ENCODE results near the gene AUTS2. TPM values are rescaled to one million over a fixed set of nuclear protein-coding genes. Genes with fewer than 3 reads are reported as not detected.

Gene AUTS2
- total RNA-seq, 2 experiments from 2014 or later, result 4.0 to 4.7 TPM

- ChIA-PET POLR2A (no interaction called here), CTCF (no interaction called here)
- H3K36me3 Mint-ChIP-seq, result no peaks in the 10 kb centered on the region
- intact Hi-C loops (cut with micrococcal nuclease), result no loop called here
- no peaks in the 10 kb centered on the region for H3K9me3 Mint-ChIP-seq
- no peaks in the 10 kb centered on the region for H3K4me1 Mint-ChIP-seq (ENCODE audit: low read depth)
- H3K27ac Mint-ChIP-seq, result no peak overlapping the region
- no peaks in the 10 kb centered on the region for H3K27me3 Mint-ChIP-seq
- DNase-seq, result no peak
- no peak overlapping the region for H3K4me3 Mint-ChIP-seq
Measured at GRCh38 chr7:70069977-70070376, 471.7 kb downstream of the AUTS2 start.

- Mint-ChIP-seq H3K4me3 (no peak overlapping the region), H3K36me3 (no peaks in the 10 kb centered on the region), H3K9me3 (peaks cover 2% of the 10 kb centered on the region), H3K4me1 (ENCODE audit: low read depth) (no peaks in the 10 kb centered on the region), H3K27ac (no peak overlapping the region), H3K27me3 (no peaks in the 10 kb centered on the region)
- DNase-seq, result no peak
- POLR2A ChIA-PET, result no interaction called here
- intact Hi-C loops (cut with micrococcal nuclease), result no loop called here
- CTCF ChIA-PET, result no interaction called here
Measured at GRCh38 chr7:70071766-70072165, 473.5 kb downstream of the AUTS2 start.

- Mint-ChIP-seq H3K4me1 (ENCODE audit: low read depth) (no peaks in the 10 kb centered on the region), H3K27me3 (no peaks in the 10 kb centered on the region), H3K36me3 (no peaks in the 10 kb centered on the region), H3K27ac (no peak overlapping the region), H3K4me3 (no peak overlapping the region), H3K9me3 (peaks cover 2% of the 10 kb centered on the region)
- ChIA-PET POLR2A (no interaction called here), CTCF (no interaction called here)
- DNase-seq, result no peak
- intact Hi-C loops (cut with micrococcal nuclease), result no loop called here
Measured at GRCh38 chr7:70072220-70072619, 473.9 kb downstream of the AUTS2 start.

GRCh38 chr7:70076325-70076724, 478.1 kb downstream of the AUTS2 start:
- peaks cover 2% of the 10 kb centered on the region for H3K9me3 Mint-ChIP-seq

GRCh38 chr7:70082099-70082611, 483.9 kb downstream of the AUTS2 start:
- ChIA-PET CTCF (no interaction called here), POLR2A (no interaction called here)
- Mint-ChIP-seq H3K4me1 (ENCODE audit: low read depth) (no peaks in the 10 kb centered on the region), H3K27ac (no peak overlapping the region), H3K9me3 (peaks cover 9% of the 10 kb centered on the region), H3K36me3 (no peaks in the 10 kb centered on the region), H3K4me3 (no peak overlapping the region), H3K27me3 (no peaks in the 10 kb centered on the region)
- DNase-seq, result no peak
- intact Hi-C loops (cut with micrococcal nuclease), result no loop called here

More at GRCh38 chr7:70076325-70076724, 478.1 kb downstream of the AUTS2 start:
- ChIA-PET CTCF (no interaction called here), POLR2A (no interaction called here)
- Mint-ChIP-seq H3K4me1 (ENCODE audit: low read depth) (no peaks in the 10 kb centered on the region), H3K36me3 (no peaks in the 10 kb centered on the region), H3K27ac (no peak overlapping the region), H3K27me3 (no peaks in the 10 kb centered on the region), H3K4me3 (no peak overlapping the region)
- DNase-seq, result no peak
- intact Hi-C loops (cut with micrococcal nuclease), result no loop called here

- intact Hi-C loops (cut with micrococcal nuclease), result no loop called here
Measured at GRCh38 chr7:70091362-70091761, 493.1 kb downstream of the AUTS2 start.

GRCh38 chr7:70092314-70093204, 494.3 kb downstream of the AUTS2 start:
- Mint-ChIP-seq H3K27me3 (no peaks in the 10 kb centered on the region), H3K27ac (no peak overlapping the region), H3K4me3 (no peak overlapping the region), H3K9me3 (peaks cover 2% of the 10 kb centered on the region), H3K4me1 (ENCODE audit: low read depth) (no peaks in the 10 kb centered on the region), H3K36me3 (no peaks in the 10 kb centered on the region)
- intact Hi-C loops (cut with micrococcal nuclease), result no loop called here
- CTCF ChIA-PET, result no interaction called here
- POLR2A ChIA-PET, result no interaction called here
- no peak for DNase-seq

More at GRCh38 chr7:70091362-70091761, 493.1 kb downstream of the AUTS2 start:
- no peak overlapping the region for H3K27ac Mint-ChIP-seq
- H3K4me1 Mint-ChIP-seq (ENCODE audit: low read depth), result no peaks in the 10 kb centered on the region
- no peak for DNase-seq
- ChIA-PET POLR2A (no interaction called here), CTCF (interaction anchor here (1.0 kb wide), 1 partner anchor 607 kb away, joined by 3 read pairs; no protein-coding TSS in a partner anchor)
- H3K4me3 Mint-ChIP-seq, result no peak overlapping the region
- H3K9me3 Mint-ChIP-seq, result peaks cover 5% of the 10 kb centered on the region
- no peaks in the 10 kb centered on the region for H3K36me3 Mint-ChIP-seq
- no peaks in the 10 kb centered on the region for H3K27me3 Mint-ChIP-seq

- Mint-ChIP-seq H3K36me3 (no peaks in the 10 kb centered on the region), H3K4me1 (ENCODE audit: low read depth) (no peaks in the 10 kb centered on the region), H3K27me3 (no peaks in the 10 kb centered on the region), H3K27ac (no peak overlapping the region), H3K4me3 (no peak overlapping the region), H3K9me3 (no peaks in the 10 kb centered on the region)
- ChIA-PET POLR2A (no interaction called here), CTCF (no interaction called here)
- intact Hi-C loops (cut with micrococcal nuclease), result no loop called here
- no peak for DNase-seq
Measured at GRCh38 chr7:70093205-70093904, 495.1 kb downstream of the AUTS2 start.

GRCh38 chr7:70094831-70095230, 496.6 kb downstream of the AUTS2 start:
- no peaks in the 10 kb centered on the region for H3K27me3 Mint-ChIP-seq
- H3K9me3 Mint-ChIP-seq, result no peaks in the 10 kb centered on the region
- POLR2A ChIA-PET, result no interaction called here
- CTCF ChIA-PET, result no interaction called here
- DNase-seq, result no peak
- H3K36me3 Mint-ChIP-seq, result no peaks in the 10 kb centered on the region
- H3K27ac Mint-ChIP-seq, result no peak overlapping the region
- no peak overlapping the region for H3K4me3 Mint-ChIP-seq
- H3K4me1 Mint-ChIP-seq (ENCODE audit: low read depth), result no peaks in the 10 kb centered on the region
- intact Hi-C loops (cut with micrococcal nuclease), result no loop called here

GRCh38 chr7:70097645-70098044, 499.4 kb downstream of the AUTS2 start:
- no peak for DNase-seq
- no peaks in the 10 kb centered on the region for H3K9me3 Mint-ChIP-seq
- no peaks in the 10 kb centered on the region for H3K27me3 Mint-ChIP-seq
- no peaks in the 10 kb centered on the region for H3K36me3 Mint-ChIP-seq
- no peak overlapping the region for H3K27ac Mint-ChIP-seq
- intact Hi-C loops (cut with micrococcal nuclease), result no loop called here
- ChIA-PET POLR2A (no interaction called here), CTCF (no interaction called here)
- no peak overlapping the region for H3K4me3 Mint-ChIP-seq
- H3K4me1 Mint-ChIP-seq (ENCODE audit: low read depth), result no peaks in the 10 kb centered on the region

- Mint-ChIP-seq H3K4me1 (ENCODE audit: low read depth) (no peaks in the 10 kb centered on the region), H3K36me3 (no peaks in the 10 kb centered on the region), H3K27ac (no peak overlapping the region), H3K4me3 (no peak overlapping the region), H3K27me3 (no peaks in the 10 kb centered on the region), H3K9me3 (no peaks in the 10 kb centered on the region)
- intact Hi-C loops (cut with micrococcal nuclease), result no loop called here
- POLR2A ChIA-PET, result no interaction called here
- DNase-seq, result no peak
- CTCF ChIA-PET, result no interaction called here
Measured at GRCh38 chr7:70098133-70098561, 499.9 kb downstream of the AUTS2 start.

- no peak overlapping the region for H3K27ac Mint-ChIP-seq
- no peaks in the 10 kb centered on the region for H3K27me3 Mint-ChIP-seq
- intact Hi-C loops (cut with micrococcal nuclease), result no loop called here
- H3K36me3 Mint-ChIP-seq, result no peaks in the 10 kb centered on the region
- H3K9me3 Mint-ChIP-seq, result no peaks in the 10 kb centered on the region
- DNase-seq, result no peak
- no peak overlapping the region for H3K4me3 Mint-ChIP-seq
- POLR2A ChIA-PET, result no interaction called here
- no peaks in the 10 kb centered on the region for H3K4me1 Mint-ChIP-seq (ENCODE audit: low read depth)
- CTCF ChIA-PET, result no interaction called here
Measured at GRCh38 chr7:70098905-70099672, 500.8 kb downstream of the AUTS2 start.
